Immature natural killer cell (primary cell): ENCODE data around the gene ABCA13. TPM values are rescaled to one million over a fixed set of nuclear protein-coding genes. Genes with fewer than 3 reads are reported as not detected.

Experiments
- DNase-seq, 3 donors: peaks; one replicate each; pipeline ENCODE4 v3.0.0; 2022; ENCODE audit warnings: mixed read lengths in 1 of 3
- H3K27ac Mint-ChIP-seq, 6 donors: one replicate each; pipeline ENCODE4 v1.8.0; 2020; ENCODE audit warnings: mixed read lengths in 6 of 6, mild to moderate bottlenecking in 5 of 6, inconsistent platforms in 4 of 6, moderate library complexity in 3 of 6
- H3K27me3 Mint-ChIP-seq, 3 donors: one replicate each; pipeline ENCODE4 v1.8.0; 2020 to 2021; ENCODE audit warnings: low read depth in 3 of 3, mild to moderate bottlenecking in 3 of 3, mixed read lengths in 3 of 3, moderate library complexity in 3 of 3, inconsistent platforms in 1 of 3
- H3K36me3 Mint-ChIP-seq, 3 donors: one replicate each; pipeline ENCODE4 v1.8.0; 2020; ENCODE audit warnings: mixed read lengths in 3 of 3, inconsistent platforms in 2 of 3, mild to moderate bottlenecking in 2 of 3
- H3K4me1 Mint-ChIP-seq, 2 donors: one replicate each; pipeline ENCODE4 v1.8.0; 2020; ENCODE audit warnings: inconsistent platforms in 2 of 2, mild to moderate bottlenecking in 2 of 2, mixed read lengths in 2 of 2, moderate library complexity in 1 of 2
- H3K4me3 Mint-ChIP-seq, 5 donors: one replicate each; pipeline ENCODE4 v1.8.0; 2020; ENCODE audit warnings: mild to moderate bottlenecking in 5 of 5, mixed read lengths in 5 of 5, inconsistent platforms in 3 of 5, moderate library complexity in 3 of 5
- H3K9me3 Mint-ChIP-seq, 6 donors: one replicate each; pipeline ENCODE4 v1.8.0; 2020; ENCODE audit warnings: mild to moderate bottlenecking in 6 of 6, mixed read lengths in 6 of 6, inconsistent platforms in 4 of 6, moderate library complexity in 3 of 6
- polyA plus RNA-seq, 3 donors: library from polyadenylated mRNA; unstranded; fragments of 300-500 nt; fragmentation: Illumina TruSeq; gene quantifications; one replicate each; pipeline ENCODE4 v1.2.3, GENCODE V29; 2021

ABCA13 gene
- polyA plus RNA-seq, 3 donors from 2014 or later = not detected

- no peak overlapping the region for H3K4me3 Mint-ChIP-seq
- no peak for DNase-seq
- peaks cover 0 to under 1% (median 0%) of the 10 kb centered on the region in 6 donors for H3K9me3 Mint-ChIP-seq
- H3K36me3 Mint-ChIP-seq = no peaks in the 10 kb centered on the region
- no peak overlapping the region for H3K27ac Mint-ChIP-seq
- H3K4me1 Mint-ChIP-seq = no peaks in the 10 kb centered on the region
- peaks cover 0 to 2% (median 0%) of the 10 kb centered on the region in 3 donors for H3K27me3 Mint-ChIP-seq
Measured at GRCh38 chr7:48274662-48275061, 103.4 kb downstream of the ABCA13 start.

GRCh38 chr7:48279420-48279819 lies 108.2 kb downstream of the ABCA13 start:
- H3K4me3 Mint-ChIP-seq = no peak overlapping the region
- no peaks in the 10 kb centered on the region for H3K36me3 Mint-ChIP-seq
- H3K9me3 Mint-ChIP-seq = peaks cover 0 to 2% (median 0%) of the 10 kb centered on the region in 6 donors
- H3K27ac Mint-ChIP-seq = no peak overlapping the region
- H3K4me1 Mint-ChIP-seq = no peaks in the 10 kb centered on the region
- H3K27me3 Mint-ChIP-seq = peaks cover 0 to 13% (median 2%) of the 10 kb centered on the region in 3 donors
- DNase-seq = no peak

- H3K36me3 Mint-ChIP-seq = no peaks in the 10 kb centered on the region
- DNase-seq = no peak
- H3K9me3 Mint-ChIP-seq = peaks cover 0 to 2% (median 0%) of the 10 kb centered on the region in 6 donors
- no peak overlapping the region for H3K4me3 Mint-ChIP-seq
- peaks cover 0 to 13% (median 2%) of the 10 kb centered on the region in 3 donors for H3K27me3 Mint-ChIP-seq
- H3K4me1 Mint-ChIP-seq = no peaks in the 10 kb centered on the region
- H3K27ac Mint-ChIP-seq = no peak overlapping the region
Measured at GRCh38 chr7:48280100-48280499, 108.8 kb downstream of the ABCA13 start.

- H3K9me3 Mint-ChIP-seq = peaks cover 0 to 2% (median 0%) of the 10 kb centered on the region in 6 donors
- no peaks in the 10 kb centered on the region for H3K4me1 Mint-ChIP-seq
- no peak for DNase-seq
- H3K27ac Mint-ChIP-seq = no peak overlapping the region
- no peaks in the 10 kb centered on the region for H3K36me3 Mint-ChIP-seq
- H3K27me3 Mint-ChIP-seq = peaks cover 0 to 16% (median 4%) of the 10 kb centered on the region in 3 donors
- H3K4me3 Mint-ChIP-seq = no peak overlapping the region
Measured at GRCh38 chr7:48285373-48285772, 114.1 kb downstream of the ABCA13 start.

GRCh38 chr7:48286836-48287235 lies 115.6 kb downstream of the ABCA13 start:
- Mint-ChIP-seq H3K27ac (no peak overlapping the region), H3K4me3 (no peak overlapping the region), H3K36me3 (no peaks in the 10 kb centered on the region), H3K9me3 (no peaks in the 10 kb centered on the region), H3K4me1 (no peaks in the 10 kb centered on the region), H3K27me3 (peaks cover 0 to 16% (median 4%) of the 10 kb centered on the region in 3 donors)
- DNase-seq = no peak

GRCh38 chr7:48289656-48290055 lies 118.4 kb downstream of the ABCA13 start:
- DNase-seq = no peak
- Mint-ChIP-seq H3K4me1 (peaks cover 0 to 9% of the 10 kb centered on the region in 2 donors), H3K27me3 (peaks cover 0 to 7% (median 6%) of the 10 kb centered on the region in 3 donors), H3K9me3 (no peaks in the 10 kb centered on the region), H3K4me3 (no peak overlapping the region), H3K27ac (no peak overlapping the region), H3K36me3 (no peaks in the 10 kb centered on the region)

GRCh38 chr7:48292949-48293348 lies 121.7 kb downstream of the ABCA13 start:
- Mint-ChIP-seq H3K36me3 (no peaks in the 10 kb centered on the region), H3K4me3 (no peak overlapping the region), H3K4me1 (peaks cover 0 to 9% of the 10 kb centered on the region in 2 donors), H3K27ac (no peak overlapping the region), H3K27me3 (peaks cover 0 to 7% (median 5%) of the 10 kb centered on the region in 3 donors), H3K9me3 (no peaks in the 10 kb centered on the region)
- DNase-seq = no peak

GRCh38 chr7:48295296-48295971 lies 124.2 kb downstream of the ABCA13 start:
- H3K27ac Mint-ChIP-seq = no peak overlapping the region
- H3K4me1 Mint-ChIP-seq = peaks cover 0 to 9% of the 10 kb centered on the region in 2 donors
- no peaks in the 10 kb centered on the region for H3K36me3 Mint-ChIP-seq
- peaks cover 0 to 7% (median 5%) of the 10 kb centered on the region in 3 donors for H3K27me3 Mint-ChIP-seq
- DNase-seq = no peak
- H3K9me3 Mint-ChIP-seq = no peaks in the 10 kb centered on the region
- H3K4me3 Mint-ChIP-seq = no peak overlapping the region

- H3K9me3 Mint-ChIP-seq = no peaks in the 10 kb centered on the region
- H3K4me3 Mint-ChIP-seq = no peak overlapping the region
- H3K27me3 Mint-ChIP-seq = peaks cover 0 to 7% (median 5%) of the 10 kb centered on the region in 3 donors
- H3K36me3 Mint-ChIP-seq = no peaks in the 10 kb centered on the region
- H3K4me1 Mint-ChIP-seq = peaks cover 0 to 9% of the 10 kb centered on the region in 2 donors
- no peak overlapping the region for H3K27ac Mint-ChIP-seq
- no peak for DNase-seq
Measured at GRCh38 chr7:48296966-48297365, 125.7 kb downstream of the ABCA13 start.

GRCh38 chr7:48298779-48299178 lies 127.5 kb downstream of the ABCA13 start:
- Mint-ChIP-seq H3K4me3 (no peak overlapping the region), H3K27ac (no peak overlapping the region), H3K27me3 (peaks cover 0 to 7% (median 4%) of the 10 kb centered on the region in 3 donors), H3K4me1 (no peaks in the 10 kb centered on the region), H3K9me3 (no peaks in the 10 kb centered on the region), H3K36me3 (no peaks in the 10 kb centered on the region)
- DNase-seq = no peak

- Mint-ChIP-seq H3K36me3 (no peaks in the 10 kb centered on the region), H3K9me3 (no peaks in the 10 kb centered on the region), H3K27me3 (peaks cover 0 to 5% (median 4%) of the 10 kb centered on the region in 3 donors), H3K4me1 (no peaks in the 10 kb centered on the region), H3K27ac (no peak overlapping the region), H3K4me3 (no peak overlapping the region)
- DNase-seq = no peak
Measured at GRCh38 chr7:48299580-48300169, 128.4 kb downstream of the ABCA13 start.

GRCh38 chr7:48300301-48300700 lies 129.0 kb downstream of the ABCA13 start:
- Mint-ChIP-seq H3K4me3 (no peak overlapping the region), H3K9me3 (peaks cover 0 to under 1% (median 0%) of the 10 kb centered on the region in 6 donors), H3K27ac (no peak overlapping the region), H3K27me3 (peaks cover 0 to 4% (median 2%) of the 10 kb centered on the region in 3 donors), H3K4me1 (no peaks in the 10 kb centered on the region), H3K36me3 (no peaks in the 10 kb centered on the region)
- DNase-seq = no peak

GRCh38 chr7:48301201-48301600 lies 129.9 kb downstream of the ABCA13 start:
- no peak overlapping the region for H3K27ac Mint-ChIP-seq
- no peak overlapping the region for H3K4me3 Mint-ChIP-seq
- H3K4me1 Mint-ChIP-seq = no peaks in the 10 kb centered on the region
- no peak for DNase-seq
- no peaks in the 10 kb centered on the region for H3K36me3 Mint-ChIP-seq
- peaks cover 0 to 3% (median 0%) of the 10 kb centered on the region in 6 donors for H3K9me3 Mint-ChIP-seq
- H3K27me3 Mint-ChIP-seq = peaks cover 0 to 5% (median 1%) of the 10 kb centered on the region in 3 donors

GRCh38 chr7:48304641-48305040 lies 133.4 kb downstream of the ABCA13 start:
- no peaks in the 10 kb centered on the region for H3K4me1 Mint-ChIP-seq
- no peak overlapping the region for H3K27ac Mint-ChIP-seq
- peaks cover 0 to 6% (median under 1%) of the 10 kb centered on the region in 3 donors for H3K27me3 Mint-ChIP-seq
- H3K9me3 Mint-ChIP-seq = peaks cover 0 to 3% (median 0%) of the 10 kb centered on the region in 6 donors
- H3K36me3 Mint-ChIP-seq = no peaks in the 10 kb centered on the region
- H3K4me3 Mint-ChIP-seq = no peak overlapping the region
- DNase-seq = no peak
